ENCODE data around the gene HDGFL2. TPM values are rescaled to one million over a fixed set of nuclear protein-coding genes. Genes with fewer than 3 reads are reported as not detected.

HDGFL2 gene
- total and polyA plus RNA-seq, 2 of the 8 experiments (the other 6 are each of a cell fraction or from before 2014, with no cell fraction given) = 31.1 to 106 TPM

DNA sequence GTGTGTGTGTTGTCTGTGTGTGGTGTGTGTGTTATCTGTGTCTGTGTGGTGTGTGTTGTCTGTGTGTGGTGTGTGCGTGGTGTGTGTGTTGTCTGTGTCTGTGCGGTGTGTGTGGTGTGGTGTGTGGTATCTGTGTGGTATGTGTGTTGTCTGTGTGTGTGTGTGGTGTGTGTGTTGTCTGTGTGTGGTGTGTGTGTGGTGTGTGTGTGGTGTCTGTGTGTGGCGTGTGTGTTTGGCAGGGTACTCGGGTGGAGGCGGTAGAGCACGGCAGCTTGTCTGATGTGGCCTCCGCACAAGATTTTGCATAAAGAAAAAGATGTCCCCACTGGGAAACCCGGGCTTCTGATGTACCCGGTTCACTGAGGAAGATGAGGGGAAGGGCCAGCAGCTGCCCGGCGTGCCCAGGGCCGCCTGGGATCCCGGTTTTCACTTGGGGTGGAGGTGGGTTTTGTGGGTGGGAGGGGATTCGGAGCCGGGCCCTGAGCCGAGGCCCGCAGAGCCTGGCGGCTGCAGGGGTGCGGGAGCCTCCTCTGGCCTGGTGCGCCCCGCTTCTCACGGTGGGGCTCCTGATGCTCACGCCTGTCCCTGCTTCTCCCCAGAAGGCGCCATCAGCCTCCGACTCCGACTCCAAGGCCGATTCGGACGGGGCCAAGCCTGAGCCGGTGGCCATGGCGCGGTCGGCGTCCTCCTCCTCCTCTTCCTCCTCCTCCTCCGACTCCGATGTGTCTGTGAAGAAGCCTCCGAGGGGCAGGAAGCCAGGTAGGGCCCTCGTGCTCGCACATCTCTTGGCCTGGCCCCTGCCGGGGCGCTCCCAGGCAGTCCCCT, 21.2 kb downstream of the HDGFL2 start (continued):
- no peak for TF ChIP-seq BRCA1 (IDR thresholded peaks at IDR 0.05; ENCODE audit: low read depth, low read length)
- TF ChIP-seq BCL11A (IDR thresholded peaks at IDR 0.05; ENCODE audit: low read depth in 2 of 2, low read length in 2 of 2) = no peak
- no peak for TF ChIP-seq CEBPB (IDR thresholded peaks at IDR 0.05; ENCODE audit: low read depth, low read length)
- TF ChIP-seq, protein P1, sequence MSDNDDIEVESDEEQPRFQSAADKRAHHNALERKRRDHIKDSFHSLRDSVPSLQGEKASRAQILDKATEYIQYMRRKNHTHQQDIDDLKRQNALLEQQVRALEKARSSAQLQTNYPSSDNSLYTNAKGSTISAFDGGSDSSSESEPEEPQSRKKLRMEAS (IDR thresholded peaks at IDR 0.05) = no peak
- no peak for TF ChIP-seq NRF1 (IDR thresholded peaks at IDR 0.05; ENCODE audit: low read depth, low read length)
- no peak for TF ChIP-seq RBBP5 (IDR thresholded peaks at IDR 0.05; ENCODE audit: borderline replicate concordance, low read depth, low read length)
